ENCODE results near the gene NAA80. TPM values are rescaled to one million over a fixed set of nuclear protein-coding genes. Genes with fewer than 3 reads are reported as not detected.
A peak's percentile ranks its signal among the peaks of the same experiment; 100 is the strongest.
"Not testable (repeated sequence)": the region's sequence is repeated elsewhere in the genome, so short reads cannot be mapped to it uniquely, and the experiment has no call there.

Gene NAA80
- total RNA-seq, 1 donor, result 6.5 TPM

DNA sequence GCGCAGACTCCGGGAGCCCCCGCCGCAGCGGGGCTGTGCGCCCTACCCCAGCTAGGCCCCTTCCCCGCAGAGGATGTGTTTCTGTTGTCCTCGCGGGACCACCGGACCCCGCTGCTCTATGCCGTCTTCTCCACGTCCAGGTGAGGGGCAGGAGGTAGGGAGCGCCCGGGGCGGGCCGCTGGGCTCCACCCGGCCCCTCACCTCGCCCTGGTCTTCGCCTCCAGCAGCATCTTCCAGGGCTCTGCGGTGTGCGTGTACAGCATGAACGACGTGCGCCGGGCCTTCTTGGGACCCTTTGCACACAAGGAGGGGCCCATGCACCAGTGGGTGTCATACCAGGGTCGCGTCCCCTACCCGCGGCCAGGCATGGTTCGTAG, 25.5 kb downstream of the NAA80 start:
- no peak overlapping the region for H3K27ac ChIP-seq (ENCODE audit: low read depth, low read length)
- no peak for DNase-seq (ENCODE audit: insufficient read length, low spot score, missing footprints)
- H3K79me2 ChIP-seq (ENCODE audit: insufficient read depth, low read length), result no peaks in the 10 kb centered on the region
- H3K4me1 ChIP-seq (ENCODE audit: insufficient read depth, low read length), result peaks cover 22% of the 10 kb centered on the region
- H3K4me2 ChIP-seq (ENCODE audit: insufficient read depth, low read length), result peak overlapping the region; percentile 90
- no peaks in the 10 kb centered on the region for H3K36me3 ChIP-seq (ENCODE audit: insufficient read depth, low read length)
- H3K9me3 ChIP-seq (ENCODE audit: low read depth, low read length), result no peaks in the 10 kb centered on the region
- no peaks in the 10 kb centered on the region for H3K27me3 ChIP-seq (ENCODE audit: insufficient read depth, low read length)
- TF ChIP-seq, protein P1, sequence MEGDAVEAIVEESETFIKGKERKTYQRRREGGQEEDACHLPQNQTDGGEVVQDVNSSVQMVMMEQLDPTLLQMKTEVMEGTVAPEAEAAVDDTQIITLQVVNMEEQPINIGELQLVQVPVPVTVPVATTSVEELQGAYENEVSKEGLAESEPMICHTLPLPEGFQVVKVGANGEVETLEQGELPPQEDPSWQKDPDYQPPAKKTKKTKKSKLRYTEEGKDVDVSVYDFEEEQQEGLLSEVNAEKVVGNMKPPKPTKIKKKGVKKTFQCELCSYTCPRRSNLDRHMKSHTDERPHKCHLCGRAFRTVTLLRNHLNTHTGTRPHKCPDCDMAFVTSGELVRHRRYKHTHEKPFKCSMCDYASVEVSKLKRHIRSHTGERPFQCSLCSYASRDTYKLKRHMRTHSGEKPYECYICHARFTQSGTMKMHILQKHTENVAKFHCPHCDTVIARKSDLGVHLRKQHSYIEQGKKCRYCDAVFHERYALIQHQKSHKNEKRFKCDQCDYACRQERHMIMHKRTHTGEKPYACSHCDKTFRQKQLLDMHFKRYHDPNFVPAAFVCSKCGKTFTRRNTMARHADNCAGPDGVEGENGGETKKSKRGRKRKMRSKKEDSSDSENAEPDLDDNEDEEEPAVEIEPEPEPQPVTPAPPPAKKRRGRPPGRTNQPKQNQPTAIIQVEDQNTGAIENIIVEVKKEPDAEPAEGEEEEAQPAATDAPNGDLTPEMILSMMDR (IDR thresholded peaks at IDR 0.05; ENCODE audit: extremely low read depth, low read depth, low read length), result no peak
- H2AFZ ChIP-seq (ENCODE audit: low read length), result no peak overlapping the region
- no peak overlapping the region for H3K4me3 ChIP-seq (ENCODE audit: insufficient read depth, low read length)
- no peaks in the 10 kb centered on the region for H4K20me1 ChIP-seq (ENCODE audit: insufficient read depth, low read length)

DNA sequence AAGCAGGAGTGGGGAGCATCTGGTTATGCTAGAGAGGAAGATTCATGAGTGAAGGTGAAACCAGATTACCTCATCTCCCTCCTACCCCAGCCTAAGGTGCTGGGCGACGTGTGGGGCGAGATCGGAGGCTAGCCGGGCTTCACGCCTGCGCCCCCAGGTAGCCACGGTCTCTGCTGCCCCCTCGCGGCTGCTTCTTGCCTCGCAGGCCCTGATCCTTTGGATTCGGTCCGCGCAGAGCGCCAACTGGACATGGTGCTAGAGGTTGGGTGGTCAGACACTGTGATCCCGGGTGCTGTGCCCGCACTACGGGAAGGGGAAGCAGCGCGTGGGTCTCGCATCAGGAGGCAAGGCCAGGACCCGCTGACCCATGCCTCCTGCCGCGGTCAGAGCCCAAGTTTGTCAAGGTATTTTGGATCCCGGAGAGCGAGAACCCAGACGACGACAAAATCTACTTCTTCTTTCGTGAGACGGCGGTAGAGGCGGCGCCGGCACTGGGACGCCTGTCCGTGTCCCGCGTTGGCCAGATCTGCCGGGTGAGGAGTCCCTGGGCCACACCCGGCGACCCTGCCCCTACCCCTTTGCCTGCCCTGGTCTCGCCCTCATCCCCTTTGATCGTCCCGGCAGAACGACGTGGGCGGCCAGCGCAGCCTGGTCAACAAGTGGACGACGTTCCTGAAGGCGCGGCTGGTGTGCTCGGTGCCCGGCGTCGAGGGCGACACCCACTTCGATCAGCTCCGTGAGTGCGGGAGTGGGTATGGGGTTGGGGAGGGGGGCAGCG, 26.1 kb downstream of the NAA80 start:
- Histone ChIP-seq H2AFZ (ENCODE audit: low read length) (peak overlapping the region; percentile 81), H3K4me1 (ENCODE audit: insufficient read depth, low read length) (peaks cover 27% of the 10 kb centered on the region), H3K27me3 (ENCODE audit: insufficient read depth, low read length) (no peaks in the 10 kb centered on the region), H3K27ac (ENCODE audit: low read depth, low read length) (no peak overlapping the region), H4K20me1 (ENCODE audit: insufficient read depth, low read length) (no peaks in the 10 kb centered on the region), H3K9me3 (ENCODE audit: low read depth, low read length) (no peaks in the 10 kb centered on the region), H3K4me3 (ENCODE audit: insufficient read depth, low read length) (peak overlapping the region; percentile 67), H3K79me2 (ENCODE audit: insufficient read depth, low read length) (no peaks in the 10 kb centered on the region), H3K36me3 (ENCODE audit: insufficient read depth, low read length) (no peaks in the 10 kb centered on the region), H3K4me2 (ENCODE audit: insufficient read depth, low read length) (peak overlapping the region; percentile 90)
- TF ChIP-seq, protein P1 (IDR thresholded peaks at IDR 0.05; ENCODE audit: extremely low read depth, low read depth, low read length), result peak; percentile 92
- DNase-seq (ENCODE audit: insufficient read length, low spot score, missing footprints), result peak; percentile 99

DNA sequence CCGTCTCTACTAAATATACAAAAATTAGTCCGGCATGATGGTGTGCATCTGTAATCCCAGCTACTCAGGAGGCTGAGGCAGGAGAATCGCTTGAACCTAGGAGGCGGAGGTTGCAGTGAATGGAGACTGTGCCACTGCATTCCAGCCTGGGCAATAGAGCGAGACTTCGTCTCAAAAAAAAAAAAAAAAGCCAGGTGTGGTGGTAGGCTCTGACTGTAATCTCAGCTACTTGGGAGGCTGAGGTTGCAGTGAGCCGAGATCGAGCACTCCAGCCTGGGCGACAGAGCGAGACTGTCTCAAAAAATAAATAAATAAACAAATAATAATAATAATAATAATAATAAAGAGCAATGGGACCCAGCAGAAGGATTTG, 26.7 kb downstream of the NAA80 start:
- not testable (repeated sequence) for H3K27me3 ChIP-seq (ENCODE audit: insufficient read depth, low read length); H4K20me1 ChIP-seq (ENCODE audit: insufficient read depth, low read length); H3K79me2 ChIP-seq (ENCODE audit: insufficient read depth, low read length); H3K4me3 ChIP-seq (ENCODE audit: insufficient read depth, low read length); H3K9me3 ChIP-seq (ENCODE audit: low read depth, low read length); H3K36me3 ChIP-seq (ENCODE audit: insufficient read depth, low read length); H2AFZ ChIP-seq (ENCODE audit: low read length); H3K27ac ChIP-seq (ENCODE audit: low read depth, low read length); DNase-seq (ENCODE audit: insufficient read length, low spot score, missing footprints)
- Histone ChIP-seq H3K4me2 (ENCODE audit: insufficient read depth, low read length) (peak overlapping the region; percentile 90), H3K4me1 (ENCODE audit: insufficient read depth, low read length) (peaks cover 32% of the 10 kb centered on the region)

DNA sequence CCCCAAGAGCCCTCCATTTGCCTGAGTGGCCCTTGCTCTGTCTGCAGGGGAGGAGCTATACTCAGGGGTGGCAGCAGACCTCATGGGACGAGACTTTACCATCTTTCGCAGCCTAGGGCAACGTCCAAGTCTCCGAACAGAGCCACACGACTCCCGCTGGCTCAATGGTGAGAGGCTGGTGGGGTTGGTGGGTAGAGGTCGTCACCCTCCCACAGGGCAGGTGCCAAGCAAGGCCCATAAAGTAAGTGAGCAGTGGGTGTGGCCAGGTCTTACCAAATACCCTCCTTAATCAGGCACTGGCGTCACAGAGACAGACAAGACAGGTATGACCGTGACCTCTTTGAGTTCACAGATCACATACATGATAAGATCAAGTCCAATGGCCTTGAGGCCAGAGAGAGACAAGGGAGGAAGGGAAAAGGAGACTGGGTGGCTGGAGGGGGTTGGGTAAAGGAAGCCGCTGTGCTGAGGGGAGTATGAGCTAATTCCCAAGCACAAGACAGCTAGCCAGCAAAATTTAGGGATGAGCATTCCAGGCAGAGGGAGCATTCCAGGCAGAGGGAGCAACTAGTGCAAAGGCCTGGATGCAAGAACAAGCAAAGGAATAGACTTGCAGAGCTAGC, 27.8 kb downstream of the NAA80 start:
- no peaks in the 10 kb centered on the region for H3K27me3 ChIP-seq (ENCODE audit: insufficient read depth, low read length)
- no peaks in the 10 kb centered on the region for H3K36me3 ChIP-seq (ENCODE audit: insufficient read depth, low read length)
- H3K9me3 ChIP-seq (ENCODE audit: low read depth, low read length), result no peaks in the 10 kb centered on the region
- DNase-seq (ENCODE audit: insufficient read length, low spot score, missing footprints), result no peak
- TF ChIP-seq, protein P1 (IDR thresholded peaks at IDR 0.05; ENCODE audit: extremely low read depth, low read depth, low read length), result no peak
- no peak overlapping the region for H3K27ac ChIP-seq (ENCODE audit: low read depth, low read length)
- peaks cover 32% of the 10 kb centered on the region for H3K4me1 ChIP-seq (ENCODE audit: insufficient read depth, low read length)
- H4K20me1 ChIP-seq (ENCODE audit: insufficient read depth, low read length), result no peaks in the 10 kb centered on the region
- no peak overlapping the region for H3K4me3 ChIP-seq (ENCODE audit: insufficient read depth, low read length)
- H3K4me2 ChIP-seq (ENCODE audit: insufficient read depth, low read length), result no peak overlapping the region
- H3K79me2 ChIP-seq (ENCODE audit: insufficient read depth, low read length), result no peaks in the 10 kb centered on the region
- H2AFZ ChIP-seq (ENCODE audit: low read length), result no peak overlapping the region

Data from osteoblast (primary cell).